HG02588 (cell line): ENCODE measurements around the gene SCN8A.
"Not testable (repeated sequence)": the region's sequence is repeated elsewhere in the genome, so short reads cannot be mapped to it uniquely, and the experiment has no call there.

Experiments used
- ATAC-seq: cut with Tn5 transposase; IDR thresholded peaks from one replicate; pipeline ENCODE4 v1.9.1; 2021; ENCODE audit warnings: mild to moderate bottlenecking, moderate library complexity; ENCODE audit not compliant: unreplicated experiment

The SCN8A gene

GRCh38 chr12:51827925-51828818, 237.1 kb downstream of the SCN8A start:
- no peak for ATAC-seq

- no peak for ATAC-seq
Observed at GRCh38 chr12:51829011-51829481, 238.0 kb downstream of the SCN8A start.

DNA sequence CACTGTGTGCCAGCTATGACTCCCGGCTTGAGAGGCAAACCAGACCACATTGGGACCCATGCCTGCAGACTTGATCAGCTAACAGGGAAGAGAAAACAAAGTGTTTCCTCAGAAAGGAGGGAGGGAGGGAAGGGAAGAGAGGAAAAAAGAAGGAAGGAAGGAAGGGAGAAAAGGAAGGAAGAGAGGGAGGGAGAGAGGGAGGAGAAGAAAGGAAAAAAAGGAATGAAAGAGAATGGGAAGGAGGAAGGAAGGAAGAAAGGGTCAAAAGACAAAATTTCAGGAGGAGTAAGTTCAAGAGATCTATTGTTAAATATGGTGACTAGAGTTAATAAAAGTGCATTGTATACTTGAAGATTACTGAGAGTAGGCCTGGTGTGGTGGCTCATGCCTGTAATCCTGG, 238.6 kb downstream of the SCN8A start:
- ATAC-seq = no peak

DNA sequence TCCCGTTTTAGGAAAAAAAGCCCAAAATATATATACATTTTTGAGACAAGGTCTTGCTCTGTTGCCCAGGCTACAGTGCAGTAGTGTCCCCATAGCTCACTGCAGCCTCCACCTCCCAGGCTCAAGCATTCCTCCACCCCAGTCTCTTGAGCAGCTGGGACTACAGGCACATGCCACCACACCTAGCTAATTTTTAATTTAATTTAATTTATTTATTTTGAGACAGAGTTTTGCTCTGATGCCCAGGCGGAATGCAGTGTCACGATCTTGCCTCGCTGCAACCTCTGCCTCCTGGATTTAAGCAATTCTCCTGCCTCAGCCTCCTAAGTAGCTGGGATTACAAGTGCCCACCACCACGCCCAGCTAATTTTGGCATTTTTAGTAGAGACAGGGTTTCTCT, 240.8 kb downstream of the SCN8A start:
- ATAC-seq = not testable (repeated sequence)

DNA sequence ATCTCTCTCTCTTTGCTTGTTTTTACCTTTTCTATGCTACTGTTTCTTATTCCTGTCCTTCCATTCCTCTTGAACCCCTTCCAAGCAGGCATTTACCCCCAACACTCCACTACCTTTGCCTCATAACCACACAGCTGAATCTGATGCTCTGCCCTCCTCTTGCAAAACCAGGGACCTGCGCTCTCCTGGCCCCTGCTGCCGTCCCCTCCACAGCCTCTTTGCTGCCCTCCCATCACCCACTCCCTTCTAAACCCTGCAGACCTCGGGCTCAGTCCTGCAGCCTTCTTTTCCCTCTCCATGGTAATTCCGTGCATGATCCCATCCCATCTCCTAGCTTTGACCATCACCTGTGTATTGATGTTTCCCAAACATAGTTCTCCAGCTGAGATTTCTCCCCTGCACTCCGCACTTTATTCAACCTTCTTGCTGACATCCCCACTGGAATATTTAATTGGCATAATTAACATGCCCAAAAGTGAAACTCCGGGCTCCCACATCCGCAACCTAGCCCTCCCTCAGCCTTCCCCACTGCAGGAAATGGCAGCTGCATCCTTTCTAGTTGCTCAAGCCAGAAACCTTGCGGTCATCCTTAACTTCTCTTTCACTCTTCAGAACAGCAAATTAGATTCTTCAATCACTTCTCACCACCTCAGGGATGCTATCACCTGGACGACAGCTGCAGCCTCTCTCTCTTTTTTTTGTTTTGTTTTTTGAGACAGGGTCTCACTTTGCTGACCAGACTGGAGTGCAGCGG, 241.5 kb downstream of the SCN8A start:
- ATAC-seq = no peak

DNA sequence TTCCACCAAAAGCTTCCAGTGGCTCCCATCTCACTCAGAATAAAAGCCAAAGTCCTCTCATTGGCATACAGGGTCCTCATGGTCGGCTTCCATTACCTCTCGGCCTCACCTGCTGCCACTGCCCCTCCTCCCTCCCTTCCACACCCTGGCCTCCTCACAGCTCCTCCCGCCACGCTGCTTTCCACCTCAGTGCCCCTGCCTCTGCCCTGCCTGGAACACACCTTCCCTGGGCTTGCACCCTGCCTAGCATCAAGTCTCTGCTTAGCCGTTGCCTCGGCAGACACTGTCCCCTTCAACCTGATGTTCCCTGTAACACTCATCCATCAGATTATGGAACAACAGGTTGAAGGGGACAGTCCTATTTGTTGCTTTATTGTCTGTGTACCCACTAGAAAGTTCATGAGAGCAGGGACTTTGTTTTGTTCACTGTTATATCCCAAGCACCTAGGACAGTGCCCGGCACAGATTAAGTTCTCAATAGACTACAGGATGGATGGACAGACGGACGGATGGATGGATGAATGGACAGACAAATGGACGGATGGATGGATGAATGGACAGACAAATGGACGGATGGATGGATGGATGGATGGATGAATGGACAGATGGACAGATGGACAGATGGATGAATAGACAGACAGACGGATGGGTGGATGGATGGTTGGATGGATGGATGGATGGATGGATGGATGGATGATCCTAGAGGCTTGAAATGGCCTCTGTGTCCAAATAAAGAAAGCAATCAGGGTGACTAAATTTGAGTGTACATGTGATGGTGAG, 242.6 kb downstream of the SCN8A start:
- ATAC-seq = no peak

- no peak for ATAC-seq
Observed at GRCh38 chr12:51834411-51834810, 243.4 kb downstream of the SCN8A start.

- no peak for ATAC-seq
Observed at GRCh38 chr12:51836041-51836826, 245.2 kb downstream of the SCN8A start.

DNA sequence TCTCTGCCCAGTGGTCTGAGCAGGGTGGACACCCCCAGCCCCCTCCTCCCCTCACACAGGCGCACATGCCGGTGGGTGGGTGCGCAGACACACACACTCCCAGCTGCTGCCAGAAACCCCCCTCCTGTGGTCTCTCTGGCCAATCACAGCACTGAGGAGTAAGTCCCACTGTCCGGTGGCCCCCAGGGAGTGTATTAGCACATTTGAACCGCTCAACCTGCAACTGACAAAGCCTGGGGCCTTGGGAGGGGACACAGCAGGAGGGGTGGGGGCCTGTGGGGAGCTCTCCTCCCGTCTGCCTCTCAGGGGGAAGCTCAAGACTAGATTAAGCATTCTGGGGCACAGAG, 245.8 kb downstream of the SCN8A start:
- ATAC-seq = no peak

DNA sequence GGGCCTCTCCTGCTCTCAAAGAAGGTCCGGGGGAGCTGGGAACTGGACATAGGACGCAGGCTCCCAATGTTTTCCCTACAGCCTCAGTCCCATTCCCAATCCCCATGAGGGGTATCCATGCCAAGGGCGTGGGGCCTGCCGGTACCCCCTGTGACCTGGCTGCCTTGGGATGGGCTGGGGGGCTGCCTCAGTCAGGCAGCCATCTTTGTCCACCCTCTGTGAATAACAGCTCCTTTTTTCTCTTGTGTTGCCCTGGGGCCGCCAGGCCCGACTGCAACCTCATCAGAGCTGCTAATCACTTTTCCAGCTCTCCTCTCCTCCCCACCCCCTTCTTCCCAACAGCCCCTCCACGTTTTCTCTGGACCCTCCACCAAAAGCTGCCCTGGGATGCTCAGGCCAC, 246.3 kb downstream of the SCN8A start:
- ATAC-seq = no peak

- ATAC-seq = no peak
Observed at GRCh38 chr12:51838036-51838435, 247.0 kb downstream of the SCN8A start.

DNA sequence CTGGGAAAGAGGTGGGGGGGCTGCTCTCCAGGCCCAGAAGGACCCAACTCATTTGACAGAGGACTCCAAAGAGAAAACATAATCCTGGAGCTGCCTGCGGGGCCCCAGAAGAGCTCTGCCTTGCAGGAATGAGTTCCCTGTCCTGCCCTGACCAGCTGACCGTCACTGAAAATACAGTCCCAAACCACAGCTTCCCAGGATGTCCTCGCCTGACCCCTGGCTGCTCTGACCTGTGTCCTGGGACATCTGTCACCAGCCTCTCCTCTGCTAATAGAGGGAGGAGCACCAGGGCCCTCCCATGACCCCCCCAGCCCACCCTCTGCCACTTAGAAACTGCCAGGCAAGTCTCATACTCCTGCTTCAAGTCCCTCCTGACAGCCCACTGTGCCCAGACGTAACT, 247.7 kb downstream of the SCN8A start:
- no peak for ATAC-seq

DNA sequence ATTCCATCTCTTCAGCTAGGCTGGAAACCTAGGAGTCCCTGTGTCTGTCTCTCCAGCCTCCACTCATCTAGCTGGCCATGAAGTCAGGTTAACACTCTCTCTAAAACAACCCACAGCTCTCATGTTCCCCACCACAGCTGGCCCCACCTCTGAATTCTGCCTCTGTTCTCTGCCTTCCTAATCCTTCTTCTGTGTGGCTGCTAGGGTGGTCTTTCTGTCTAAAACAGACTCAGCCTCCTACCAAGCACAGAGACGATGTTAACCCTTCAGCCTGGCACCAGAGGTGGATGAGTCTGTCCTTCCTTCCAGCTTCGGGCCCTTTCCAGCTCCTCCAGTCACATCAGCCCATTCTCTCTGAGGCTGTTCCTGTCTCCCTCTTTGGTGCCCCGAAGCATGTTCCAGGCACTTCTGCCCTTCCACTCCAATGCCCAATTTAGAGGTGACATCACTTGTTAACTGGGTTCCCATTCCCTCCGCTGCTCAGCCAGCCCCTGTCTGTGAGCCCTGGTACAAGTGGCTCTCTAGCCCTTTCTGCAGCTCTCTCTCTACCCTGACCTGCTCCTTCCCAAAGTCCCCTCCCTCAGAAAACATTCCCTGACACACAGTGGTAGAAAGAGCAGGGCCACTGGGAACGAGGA, 248.4 kb downstream of the SCN8A start:
- no peak for ATAC-seq

DNA sequence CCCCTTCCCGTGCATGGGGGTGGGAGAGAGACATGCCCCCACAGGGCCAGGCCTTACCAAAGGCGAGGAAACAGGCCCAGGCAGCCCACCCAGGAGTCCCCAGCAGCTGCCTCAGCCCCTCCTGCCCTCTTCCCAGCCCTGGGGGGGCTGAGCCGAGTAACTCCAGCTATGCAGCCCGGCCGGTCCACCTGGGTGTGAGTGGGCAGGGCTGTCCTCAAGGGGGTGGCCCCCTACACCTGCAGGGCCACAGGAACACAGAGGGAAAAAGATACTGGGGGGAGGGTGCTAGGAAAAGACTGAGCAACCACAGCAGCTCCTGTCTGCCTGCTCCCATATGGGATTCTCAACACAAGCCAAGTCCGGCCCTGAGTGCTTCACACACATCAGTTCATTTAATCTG, 249.9 kb downstream of the SCN8A start:
- no peak for ATAC-seq

DNA sequence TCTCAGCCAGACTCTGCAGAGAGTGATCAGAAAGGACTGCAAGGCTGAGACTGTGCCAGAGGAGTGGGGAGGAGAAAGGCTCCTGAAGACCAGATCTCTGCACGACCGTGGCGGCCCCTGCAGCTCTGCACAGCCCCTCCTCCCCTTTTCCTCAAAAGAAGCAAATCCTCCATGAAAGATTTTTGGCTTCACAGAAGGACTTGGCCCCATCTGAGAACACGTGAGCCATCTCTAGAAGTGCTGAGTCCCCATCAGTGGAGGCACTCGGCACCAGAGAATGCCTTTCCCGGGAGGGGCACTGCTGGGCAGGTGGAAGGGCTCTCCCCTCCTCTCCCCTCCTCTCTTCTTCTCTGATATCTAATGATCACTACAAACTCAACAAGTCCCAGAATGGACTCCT, 250.7 kb downstream of the SCN8A start:
- no peak for ATAC-seq

- no peak for ATAC-seq
Observed at GRCh38 chr12:51844854-51845253, 253.8 kb downstream of the SCN8A start.

DNA sequence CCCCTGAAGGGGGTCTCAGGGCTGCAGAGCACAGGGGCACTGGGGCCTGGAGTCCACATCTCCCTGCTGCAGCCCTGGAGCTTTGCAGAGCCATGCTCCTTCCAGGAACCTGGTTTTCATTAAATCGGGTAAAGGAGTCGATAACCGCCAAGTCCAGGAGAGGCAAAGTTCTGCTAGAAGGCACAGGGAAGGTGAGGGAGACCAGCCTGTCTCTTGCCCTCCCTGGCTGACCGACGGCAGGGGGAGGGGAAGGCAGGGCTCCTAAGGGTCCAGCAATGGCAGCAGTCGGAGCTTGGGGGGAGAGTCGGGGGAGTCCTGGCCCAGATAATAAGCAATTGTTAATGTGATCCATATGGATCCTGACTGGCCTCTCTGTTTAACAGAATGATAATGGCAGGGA, 254.4 kb downstream of the SCN8A start:
- no peak for ATAC-seq

DNA sequence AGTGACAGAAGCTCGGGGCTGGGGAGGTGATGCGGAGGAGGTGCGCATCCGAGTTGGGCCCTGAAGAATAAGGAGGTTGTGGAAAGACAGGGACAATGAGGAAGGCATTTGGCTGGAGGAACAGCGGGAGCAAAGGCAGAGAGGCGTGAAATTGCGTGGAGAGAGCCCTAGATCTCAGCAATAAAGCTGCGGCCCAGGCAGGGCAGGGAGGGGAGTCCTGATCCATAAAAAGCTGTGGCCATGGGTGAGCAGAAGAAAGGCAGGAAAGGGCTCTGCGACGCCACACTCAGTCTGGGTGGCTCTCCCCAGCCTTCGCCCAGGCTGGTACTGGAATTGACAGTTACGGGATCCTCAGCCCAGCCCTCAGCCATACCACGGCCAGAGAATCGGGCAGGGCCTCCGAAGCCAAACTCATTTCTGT, 255.2 kb downstream of the SCN8A start:
- no peak for ATAC-seq

- ATAC-seq = no peak
Observed at GRCh38 chr12:51846911-51847642, 256.0 kb downstream of the SCN8A start.
